22Rv1 (cell line): Measurements from ENCODE around the gene KLHL17.
"Not testable (repeated sequence)": the region's sequence is repeated elsewhere in the genome, so short reads cannot be mapped to it uniquely, and the experiment has no call there.

Experiments
- H3K27ac ChIP-seq: fragments of 450-650 bp; 2 replicates; pipeline ENCODE4 v1.5.1; 2017
- CTCF ChIP-seq: fragments of 450-650 bp; IDR thresholded peaks from 2 replicates; pipeline ENCODE4 v1.5.1; 2017; ENCODE audit warnings: mild to moderate bottlenecking
- ZFX ChIP-seq: fragments of 450-650 bp; IDR thresholded peaks from 2 replicates; pipeline ENCODE4 v1.6.1; 2017; ENCODE audit warnings: antibody characterized with exemption, borderline replicate concordance

Gene KLHL17

DNA sequence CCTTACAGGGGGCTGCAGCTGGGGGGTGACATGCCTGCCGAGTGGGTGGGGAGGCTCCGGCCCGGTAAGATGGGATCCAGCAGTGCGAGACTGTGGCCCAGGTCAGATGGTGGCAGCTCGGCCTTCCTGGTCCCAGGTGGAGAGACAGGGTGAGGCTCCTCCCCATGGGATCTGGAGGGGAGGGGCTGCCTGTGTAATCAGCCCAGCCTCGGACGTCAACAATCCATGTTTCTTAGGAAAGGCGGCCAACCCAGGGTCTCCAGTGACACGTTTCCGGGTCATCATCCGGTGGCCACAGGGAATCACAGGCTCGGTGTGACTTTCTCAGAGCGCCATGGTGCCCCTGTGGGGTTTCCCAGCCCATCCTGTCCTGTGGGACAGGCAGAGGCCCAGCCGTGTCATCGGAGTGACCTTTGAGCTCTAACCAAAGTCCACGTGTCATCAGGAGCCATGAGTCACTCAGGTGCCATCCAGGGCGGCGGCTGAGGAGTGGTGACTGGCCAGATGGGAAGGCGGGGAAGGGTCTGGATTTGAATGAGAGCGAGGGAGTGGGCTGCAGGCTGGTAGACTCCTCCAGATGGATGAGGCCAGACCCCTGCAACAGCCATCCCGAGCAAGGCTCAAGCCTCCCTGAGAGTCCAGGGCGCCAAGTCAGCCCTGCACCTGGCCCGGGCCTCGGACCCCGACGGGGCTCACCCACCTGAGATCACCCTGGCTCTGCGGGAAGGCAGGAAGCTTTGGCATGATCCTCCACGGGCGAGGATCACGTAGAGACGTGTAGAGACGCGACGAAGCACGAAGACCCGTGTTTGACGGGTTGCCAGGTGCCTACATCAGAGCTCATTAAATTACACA is 46.1 kb downstream of the KLHL17 start:
- TF ChIP-seq ZFX (no peak), CTCF (no peak)
- peak overlapping the region; percentile 99 for H3K27ac ChIP-seq

DNA sequence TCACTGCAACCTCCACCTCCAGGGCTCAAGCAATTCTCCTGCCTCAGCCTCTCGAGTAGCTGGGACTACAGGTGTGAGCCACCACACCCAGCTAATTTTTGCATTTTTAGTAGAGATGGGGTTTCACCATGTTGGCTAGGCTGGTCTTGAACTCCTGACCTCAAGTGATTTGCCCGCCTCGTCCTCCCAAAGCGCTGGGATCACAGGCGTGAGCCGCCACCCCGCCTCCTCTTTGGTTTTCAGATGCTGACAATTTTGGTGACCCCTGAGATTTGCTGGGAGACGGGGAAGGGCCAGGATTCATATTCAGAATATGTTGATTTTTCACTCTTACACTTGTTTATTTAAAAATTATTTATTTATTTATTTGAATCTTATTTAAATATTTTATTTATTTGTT is 49.7 kb downstream of the KLHL17 start:
- H3K27ac ChIP-seq, result not testable (repeated sequence)

DNA sequence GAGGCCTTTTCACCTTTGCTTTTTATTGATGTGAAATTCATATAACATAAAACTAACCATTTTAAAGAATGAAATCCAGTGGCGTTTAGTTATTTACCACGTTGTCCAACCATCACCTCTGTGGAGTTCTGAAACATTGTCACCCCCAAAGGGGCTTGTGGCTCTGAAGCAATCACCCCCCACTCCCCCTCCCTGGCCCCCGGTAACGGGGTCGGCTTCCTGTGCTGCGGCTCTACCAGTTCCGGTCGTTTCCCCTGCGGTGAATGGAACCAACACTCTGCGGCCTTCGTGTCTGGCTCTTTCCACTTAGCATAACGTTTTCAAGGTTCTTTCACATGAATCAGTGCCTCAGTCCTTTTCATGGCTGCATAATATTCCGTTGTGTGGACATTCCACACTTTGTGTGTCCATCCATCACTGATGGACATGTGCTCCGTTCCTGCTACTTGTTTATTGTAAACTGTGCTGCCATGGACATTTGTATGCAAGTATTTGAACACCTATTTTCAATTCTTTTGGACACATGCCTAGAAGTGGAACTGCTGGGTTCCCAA is 51.1 kb downstream of the KLHL17 start:
- TF ChIP-seq CTCF (no peak), ZFX (no peak)
- H3K27ac ChIP-seq, result no peak overlapping the region

GRCh38 chr1:1012736-1013104 is 52.3 kb downstream of the KLHL17 start:
- peak overlapping the region; percentile 94 for H3K27ac ChIP-seq

- peak within 1 kb of the TSS; percentile 94 for H3K27ac ChIP-seq
- TF ChIP-seq CTCF, result no peak
- no peak for TF ChIP-seq ZFX
Measured at GRCh38 chr1:1013105-1013921, 52.9 kb downstream of the KLHL17 start, which contains the start of gene ISG15. TSS of gene ISG15 (plus strand) at chr1:1013497. CDS start at chr1:1013574, 77 bp downstream.

DNA sequence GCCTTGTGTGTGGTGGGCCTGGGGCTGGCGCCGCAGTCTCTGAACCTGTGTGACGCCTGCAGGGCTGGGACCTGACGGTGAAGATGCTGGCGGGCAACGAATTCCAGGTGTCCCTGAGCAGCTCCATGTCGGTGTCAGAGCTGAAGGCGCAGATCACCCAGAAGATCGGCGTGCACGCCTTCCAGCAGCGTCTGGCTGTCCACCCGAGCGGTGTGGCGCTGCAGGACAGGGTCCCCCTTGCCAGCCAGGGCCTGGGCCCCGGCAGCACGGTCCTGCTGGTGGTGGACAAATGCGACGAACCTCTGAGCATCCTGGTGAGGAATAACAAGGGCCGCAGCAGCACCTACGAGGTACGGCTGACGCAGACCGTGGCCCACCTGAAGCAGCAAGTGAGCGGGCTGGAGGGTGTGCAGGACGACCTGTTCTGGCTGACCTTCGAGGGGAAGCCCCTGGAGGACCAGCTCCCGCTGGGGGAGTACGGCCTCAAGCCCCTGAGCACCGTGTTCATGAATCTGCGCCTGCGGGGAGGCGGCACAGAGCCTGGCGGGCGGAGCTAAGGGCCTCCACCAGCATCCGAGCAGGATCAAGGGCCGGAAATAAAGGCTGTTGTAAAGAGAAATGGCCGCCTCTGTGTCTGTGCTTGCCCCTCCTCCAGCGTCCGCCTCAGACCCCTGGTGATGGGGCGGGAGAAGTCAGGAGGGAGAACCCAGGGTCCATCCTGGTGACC is 53.7 kb downstream of the KLHL17 start:
- TF ChIP-seq CTCF (no peak), ZFX (no peak)
- H3K27ac ChIP-seq, result peak overlapping the region; percentile 94

DNA sequence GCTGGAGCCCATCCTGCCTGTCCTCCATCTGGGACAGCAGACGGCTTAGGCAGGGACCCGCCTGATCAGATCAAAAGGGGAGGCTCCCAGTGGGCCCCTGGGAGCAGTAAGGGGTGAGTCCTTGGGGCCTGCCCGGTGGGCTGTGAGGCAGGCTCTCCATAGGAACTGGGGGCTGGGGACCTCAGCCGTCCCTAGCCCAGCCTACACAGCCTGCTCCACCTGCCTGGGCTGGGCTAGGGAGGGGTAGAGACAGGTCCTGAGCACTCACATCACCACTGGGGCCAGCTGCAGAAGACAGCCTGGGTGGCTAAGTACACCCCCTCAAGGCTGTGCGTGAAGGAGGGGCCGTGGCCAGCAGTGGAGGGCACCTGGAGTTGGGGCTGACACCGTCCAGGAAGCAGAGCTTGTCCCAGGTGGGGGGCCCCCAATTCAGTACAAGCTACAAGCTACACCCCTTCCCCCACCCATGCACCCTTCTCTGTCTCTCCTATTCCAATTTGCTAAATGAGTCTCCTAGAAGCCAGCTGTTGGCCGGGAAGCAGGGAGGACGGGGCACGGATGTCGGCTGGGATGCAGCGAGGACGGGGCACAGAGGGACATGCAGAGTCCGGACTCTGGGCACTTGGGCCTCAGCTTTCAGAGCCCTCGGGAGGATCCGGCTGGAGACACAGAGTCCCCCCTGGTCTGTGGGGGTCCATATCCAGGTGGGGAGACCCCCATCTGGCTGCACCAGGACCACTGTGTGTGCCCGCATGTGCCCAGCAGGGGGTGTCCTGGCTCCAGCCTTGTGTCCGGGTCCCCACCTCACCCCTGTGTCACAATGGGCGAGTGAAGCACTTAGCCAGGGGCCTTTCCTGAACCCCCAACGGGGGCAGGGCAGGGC is 54.7 kb downstream of the KLHL17 start:
- peak overlapping the region; percentile 94 for H3K27ac ChIP-seq
- TF ChIP-seq CTCF, result peak; percentile 36
- no peak for TF ChIP-seq ZFX
